PC-9 (cell line): Measurements from ENCODE around the gene SUFU. TPM values are rescaled to one million over a fixed set of nuclear protein-coding genes. Genes with fewer than 3 reads are reported as not detected.

ENCODE experiments used
- BruUV-seq: library from RNA; stranded (reverse); fragments of 400-500 nt; replicated peaks from 2 replicates; lab custom pipeline; 2021; lab: Mats Ljungman, UMichigan
- CTCF ChIA-PET: fragments of 300-600 bp; sonication (Branson Sonifier 250); formaldehyde crosslinking; loops from one replicate; lab custom pipeline; 2022; ENCODE audit warnings: antibody characterized with exemption; lab: Charles Lee
- POLR2A ChIA-PET: fragments of 300-600 bp; sonication (Branson Sonifier 250); formaldehyde crosslinking; loops from one replicate; lab custom pipeline; 2022; ENCODE audit warnings: antibody characterized with exemption; ENCODE audit not compliant: unreplicated experiment; lab: Charles Lee
- DNase-seq, 2 experiments: peaks; one replicate each; pipeline versions ENCODE4 v3.0.0 to v3.0.0-alpha.2; 2015 to 2022; ENCODE audit warnings: mixed read lengths in 1 of 2
- H2AFZ ChIP-seq: fragments of 200-600 bp; sonication (generic); 2 replicates; pipeline ENCODE4 v1.8.1; 2017; ENCODE audit warnings: antibody characterized with exemption
- H3F3A ChIP-seq: fragments of 200-600 bp; sonication (generic); 2 replicates; pipeline ENCODE4 v1.8.1; 2017; ENCODE audit warnings: antibody characterized with exemption, mild to moderate bottlenecking, low read depth; ENCODE audit not compliant: insufficient read depth
- H3K27ac ChIP-seq: fragments of 200-600 bp; sonication (generic); 2 replicates; pipeline ENCODE4 v1.6.1; 2016; ENCODE audit warnings: mixed run types
- H3K27me3 ChIP-seq: fragments of 200-600 bp; sonication (generic); 2 replicates; pipeline ENCODE4 v1.6.1; 2016; ENCODE audit warnings: low read depth, mixed run types; ENCODE audit not compliant: insufficient read depth
- H3K36me3 ChIP-seq: fragments of 200-600 bp; sonication (generic); 2 replicates; pipeline ENCODE4 v1.6.1; 2016; ENCODE audit warnings: low read depth, mixed run types
- H3K4me1 ChIP-seq: fragments of 200-600 bp; sonication (generic); replicated peaks from 2 replicates; pipeline ENCODE4 v1.6.1; 2016; ENCODE audit warnings: mixed run types; ENCODE audit not compliant: insufficient read depth
- H3K4me2 ChIP-seq: fragments of 200-600 bp; sonication (generic); 2 replicates; pipeline ENCODE4 v1.6.1; 2017; ENCODE audit warnings: mixed run types
- H3K4me3 ChIP-seq: fragments of 200-600 bp; sonication (generic); 2 replicates; pipeline ENCODE4 v1.6.1; 2016; ENCODE audit warnings: mixed run types
- H3K79me2 ChIP-seq: fragments of 200-600 bp; sonication (generic); 2 replicates; pipeline ENCODE4 v1.6.1; 2017; ENCODE audit warnings: low read depth, mixed run types
- H3K9me2 ChIP-seq: fragments of 200-600 bp; sonication (generic); 2 replicates; pipeline ENCODE4 v1.8.1; 2017; ENCODE audit warnings: mild to moderate bottlenecking; ENCODE audit not compliant: insufficient read depth
- H3K9me3 ChIP-seq: fragments of 200-600 bp; sonication (generic); 2 replicates; pipeline ENCODE4 v1.8.1; 2016; ENCODE audit warnings: low read depth; ENCODE audit not compliant: insufficient read depth
- H4K20me1 ChIP-seq: fragments of 200-600 bp; sonication (generic); 2 replicates; pipeline ENCODE4 v1.8.1; 2017; ENCODE audit not compliant: insufficient read depth
- CTCF ChIP-seq: fragments of 200-600 bp; sonication (generic); conservative IDR thresholded peaks from 2 replicates; pipeline ENCODE4 v1.6.1; 2017; ENCODE audit warnings: mixed run types, antibody characterized with exemption, mild to moderate bottlenecking, moderate library complexity
- EZH2 ChIP-seq: fragments of 200-600 bp; sonication (generic); IDR thresholded peaks from 2 replicates; pipeline ENCODE4 v1.8.0; 2017; ENCODE audit warnings: antibody characterized with exemption, low read depth
- intact Hi-C: fragments of 100-400 bp; cut with micrococcal nuclease; formaldehyde crosslinking; loops from one replicate; pipeline ENCODE4 v1.10.0; 2022; ENCODE audit not compliant: unreplicated experiment
- total RNA-seq: library from RNA; stranded (reverse); gene quantifications from 2 replicates; pipeline ENCODE4 v1.2.3, GENCODE V29; 2021

SUFU gene
- total RNA-seq, 1 experiment from 2014 or later: 20.2 TPM

GRCh38 chr10:102670871-102671434 lies 167.2 kb downstream of the SUFU start:
- no peak for DNase-seq
- H3K4me3 ChIP-seq: no peak overlapping the region
- no peak overlapping the region for H3K4me2 ChIP-seq
- H3F3A ChIP-seq: no peaks in the 10 kb centered on the region
- no peaks in the 10 kb centered on the region for H3K9me3 ChIP-seq
- no peaks in the 10 kb centered on the region for H3K36me3 ChIP-seq
- peaks cover 9% of the 10 kb centered on the region; the same call in 1 of the 2 replicates for H3K4me1 ChIP-seq
- no peaks in the 10 kb centered on the region for H3K9me2 ChIP-seq
- intact Hi-C loops: no loop called here
- no peaks in the 10 kb centered on the region for H4K20me1 ChIP-seq
- H2AFZ ChIP-seq: no peak overlapping the region
- H3K27me3 ChIP-seq: no peaks in the 10 kb centered on the region
- ChIA-PET POLR2A (no interaction called here), CTCF (no interaction called here)
- BruUV-seq: no TSS peak
- TF ChIP-seq EZH2 (no peak), CTCF (no peak)
- no peaks in the 10 kb centered on the region for H3K79me2 ChIP-seq
- H3K27ac ChIP-seq: no peak overlapping the region

GRCh38 chr10:102673236-102673818 lies 169.6 kb downstream of the SUFU start:
- H2AFZ ChIP-seq: no peak overlapping the region
- peaks cover 9% of the 10 kb centered on the region; the same call in 1 of the 2 replicates for H3K4me1 ChIP-seq
- no peaks in the 10 kb centered on the region for H3F3A ChIP-seq
- no peaks in the 10 kb centered on the region for H3K9me3 ChIP-seq
- no TSS peak for BruUV-seq
- no peaks in the 10 kb centered on the region for H4K20me1 ChIP-seq
- ChIA-PET CTCF (no interaction called here), POLR2A (no interaction called here)
- intact Hi-C loops: no loop called here
- H3K4me3 ChIP-seq: no peak overlapping the region
- TF ChIP-seq CTCF (no peak), EZH2 (no peak)
- no peak for DNase-seq
- no peaks in the 10 kb centered on the region for H3K79me2 ChIP-seq
- no peaks in the 10 kb centered on the region for H3K9me2 ChIP-seq
- no peaks in the 10 kb centered on the region for H3K36me3 ChIP-seq
- no peak overlapping the region for H3K27ac ChIP-seq
- H3K27me3 ChIP-seq: no peaks in the 10 kb centered on the region
- no peak overlapping the region for H3K4me2 ChIP-seq

GRCh38 chr10:102673819-102674511 lies 170.2 kb downstream of the SUFU start:
- Histone ChIP-seq H3K9me3 (no peaks in the 10 kb centered on the region), H3K4me1 (peaks cover 9% of the 10 kb centered on the region; the same call in 1 of the 2 replicates), H3K4me2 (no peak overlapping the region), H4K20me1 (no peaks in the 10 kb centered on the region), H3K4me3 (no peak overlapping the region), H3K79me2 (no peaks in the 10 kb centered on the region), H3K27me3 (no peaks in the 10 kb centered on the region), H3K9me2 (no peaks in the 10 kb centered on the region), H2AFZ (no peak overlapping the region), H3K27ac (no peak overlapping the region), H3K36me3 (no peaks in the 10 kb centered on the region), H3F3A (no peaks in the 10 kb centered on the region)
- BruUV-seq: no TSS peak
- TF ChIP-seq EZH2: no peak
- no peak for TF ChIP-seq CTCF
- DNase-seq: no peak
- CTCF ChIA-PET: no interaction called here
- POLR2A ChIA-PET: no interaction called here
- intact Hi-C loops: no loop called here
